GM19372 (cell line): ENCODE data around the gene FERD3L.
"Not testable (repeated sequence)": the region's sequence is repeated elsewhere in the genome, so short reads cannot be mapped to it uniquely, and the experiment has no call there.

ENCODE experiments used
- ATAC-seq: cut with Tn5 transposase; IDR thresholded peaks from one replicate; pipeline ENCODE4 v1.9.1; 2021; ENCODE audit warnings: mild to moderate bottlenecking, low read depth, moderate library complexity; ENCODE audit not compliant: unreplicated experiment

Gene FERD3L

GRCh38 chr7:19144661-19145433, at the start of gene FERD3L:
Gene FERD3L (minus strand): TSS chr7:19145421. CDS start chr7:19145362, 59 bp downstream.
- no peak for ATAC-seq

GRCh38 chr7:19194417-19194816, 49.2 kb upstream of the FERD3L start:
- ATAC-seq, result not testable (repeated sequence)

- no peak for ATAC-seq
These were observed 36.4 kb upstream of the FERD3L start for GRCh38 chr7:19181634-19182033.

GRCh38 chr7:19178595-19178994, 33.4 kb upstream of the FERD3L start:
- no peak for ATAC-seq

- ATAC-seq, result no peak
These were observed 32.0 kb upstream of the FERD3L start for GRCh38 chr7:19177269-19177668.

GRCh38 chr7:19175241-19175640, 30.0 kb upstream of the FERD3L start:
- no peak for ATAC-seq

- no peak for ATAC-seq
These were observed 16.4 kb upstream of the FERD3L start for GRCh38 chr7:19161671-19162070.

GRCh38 chr7:19146699-19147098, 1.5 kb upstream of the FERD3L start:
- ATAC-seq, result no peak

- ATAC-seq, result no peak
These were observed 354 bp upstream of the FERD3L start for GRCh38 chr7:19145434-19146115.

- ATAC-seq, result no peak
These were observed 1.2 kb downstream of the FERD3L start for GRCh38 chr7:19143881-19144574.

- no peak for ATAC-seq
These were observed 5.4 kb downstream of the FERD3L start for GRCh38 chr7:19139706-19140327.

- ATAC-seq, result no peak
These were observed 11.3 kb downstream of the FERD3L start for GRCh38 chr7:19133886-19134285.

- ATAC-seq, result no peak
These were observed 11.8 kb downstream of the FERD3L start for GRCh38 chr7:19133390-19133789.

- no peak for ATAC-seq
These were observed 16.4 kb downstream of the FERD3L start for GRCh38 chr7:19128856-19129255.

GRCh38 chr7:19121977-19122588, 23.1 kb downstream of the FERD3L start:
- no peak for ATAC-seq

- ATAC-seq, result no peak
These were observed 25.2 kb downstream of the FERD3L start for GRCh38 chr7:19119870-19120486.

GRCh38 chr7:19119372-19119771, 25.8 kb downstream of the FERD3L start:
- no peak for ATAC-seq

GRCh38 chr7:19118636-19119371, 26.4 kb downstream of the FERD3L start:
- no peak for ATAC-seq

- peak; percentile 11 for ATAC-seq
These were observed 27.2 kb downstream of the FERD3L start for GRCh38 chr7:19117870-19118608.
